AG09309 (cell line): ENCODE measurements around the gene HSH2D.

Source experiments
- DNase-seq: peaks from one replicate; pipeline ENCODE4 v3.0.0-alpha.2; 2010; ENCODE audit warnings: low read depth
- H3K4me3 ChIP-seq: 2 replicates; pipeline ENCODE4 v1.5.1; 2011; ENCODE audit warnings: mild to moderate bottlenecking, low read depth, low read length, moderate library complexity; ENCODE audit not compliant: control insufficient read depth
- CTCF ChIP-seq: IDR thresholded peaks from 2 replicates; pipeline ENCODE4 v1.5.1; 2011; ENCODE audit warnings: mild to moderate bottlenecking, low read depth, low read length, inconsistent platforms; ENCODE audit not compliant: insufficient read depth, control insufficient read depth; ENCODE audit errors: missing control alignments

Gene HSH2D

GRCh38 chr19:16100524-16100923 is 43.0 kb upstream of the HSH2D start:
- no peak for DNase-seq
- no peak overlapping the region for H3K4me3 ChIP-seq
- TF ChIP-seq CTCF = no peak

- no peak for TF ChIP-seq CTCF
- DNase-seq = no peak
Observed at GRCh38 chr19:16104722-16105121, 38.8 kb upstream of the HSH2D start.

GRCh38 chr19:16106121-16106520 is 37.4 kb upstream of the HSH2D start:
- TF ChIP-seq CTCF = no peak
- H3K4me3 ChIP-seq = no peak overlapping the region
- DNase-seq = peak; percentile 8

More at GRCh38 chr19:16104722-16105121, 38.8 kb upstream of the HSH2D start:
- no peak overlapping the region for H3K4me3 ChIP-seq

GRCh38 chr19:16111160-16111908 is 32.2 kb upstream of the HSH2D start, which contains the start of gene RAB8A:
Gene RAB8A (plus strand): TSS chr19:16111889. CDS start chr19:16111902, 13 bp downstream.
- peak; percentile 97 for DNase-seq
- peak; percentile 77 for TF ChIP-seq CTCF
- peak within 1 kb of the TSS; percentile 90 for H3K4me3 ChIP-seq

- no peak for TF ChIP-seq CTCF
- H3K4me3 ChIP-seq = peak overlapping the region; percentile 90
- no peak for DNase-seq
Observed at GRCh38 chr19:16111909-16112752, 31.4 kb upstream of the HSH2D start.

GRCh38 chr19:16112778-16113177 is 30.7 kb upstream of the HSH2D start:
- DNase-seq = no peak
- no peak for TF ChIP-seq CTCF
- H3K4me3 ChIP-seq = peak overlapping the region; percentile 90
